HCT116 (cell line): ENCODE data around the gene AEBP1. TPM values are rescaled to one million over a fixed set of nuclear protein-coding genes. Genes with fewer than 3 reads are reported as not detected.

ENCODE experiments used
- ATAC-seq: fragments of 200-7000 bp; cut with Tn5 transposase; 2 replicates; pipeline ENCODE4 v1.9.1; 2020; ENCODE audit warnings: mild to moderate bottlenecking, moderate library complexity
- BruUV-seq: library from RNA; stranded (reverse); fragments of 400-500 nt; replicated peaks from 2 replicates; lab custom pipeline; 2021; lab: Mats Ljungman, UMichigan
- CTCF ChIA-PET: fragments of 300-600 bp; sonication (Branson Sonifier 250); formaldehyde crosslinking; loops from one replicate; lab custom pipeline; 2021; ENCODE audit warnings: antibody characterized with exemption; lab: Charles Lee
- POLR2A ChIA-PET: fragments of 300-600, 350-600 bp; sonication (Branson Sonifier 250); formaldehyde crosslinking; loops from one replicate; lab custom pipeline; 2021; ENCODE audit warnings: antibody characterized with exemption; lab: Charles Lee
- RAD21 ChIA-PET, 2 experiments: fragments of 300-600 bp; sonication (Branson Sonifier 250); formaldehyde crosslinking; loops; one replicate each; lab custom pipeline; 2023; ENCODE audit warnings: low total read pairs in 2 of 2; ENCODE audit not compliant: uncharacterized antibody in 2 of 2, unreplicated experiment in 2 of 2, low non-redundant PET in 1 of 2; lab: Charles Lee
- DNase-seq: peaks from one replicate; pipeline ENCODE4 v3.0.0-alpha.2; 2010; ENCODE audit warnings: low read depth, low spot score
- H2AFZ ChIP-seq: fragments of 200-600 bp; shearing (Covaris generic), sonication (generic); 2 replicates; pipeline ENCODE4 v1.6.1; 2017; ENCODE audit warnings: low read depth, mixed run types, mixed read lengths, antibody characterized with exemption, low read length; ENCODE audit not compliant: poor library complexity, severe bottlenecking
- H3K27ac ChIP-seq: 2 replicates; pipeline ENCODE4 v1.5.1; 2012; ENCODE audit warnings: low read depth, low read length
- H3K27me3 ChIP-seq: fragments of 200-600 bp; sonication (generic); 2 replicates; pipeline ENCODE4 v1.6.1; 2016; ENCODE audit warnings: mixed run types, low read length, mixed read lengths; ENCODE audit not compliant: insufficient read depth
- H3K36me3 ChIP-seq, 2 experiments: fragments of 200-500 bp in 1 of 2; fragments of 200-600 bp in 1 of 2; sonication (Bioruptor generic) in 1 of 2; sonication (generic) in 1 of 2; 2 replicates each; pipeline versions ENCODE4 v1.5.1 to v1.6.1; 2014 to 2016; ENCODE audit warnings: low read length in 2 of 2, inconsistent platforms in 1 of 2, mixed read lengths in 1 of 2, mixed run types in 1 of 2; ENCODE audit not compliant: insufficient read depth in 2 of 2, control insufficient read depth in 1 of 2
- H3K4me1 ChIP-seq, 2 experiments: fragments of 200-600 bp in 1 of 2; sonication (generic) in 1 of 2; 2 replicates each; pipeline versions ENCODE4 v1.5.1 to v1.6.1; 2012 to 2017; ENCODE audit warnings: low read length in 2 of 2, inconsistent platforms in 1 of 2, mild to moderate bottlenecking in 1 of 2, mixed read lengths in 1 of 2, mixed run types in 1 of 2, moderate library complexity in 1 of 2; ENCODE audit not compliant: insufficient read depth in 2 of 2, control insufficient read depth in 1 of 2
- H3K4me2 ChIP-seq: fragments of 200-600 bp; sonication (generic); 2 replicates; pipeline ENCODE4 v1.6.1; 2017; ENCODE audit warnings: mixed run types, low read length, mixed read lengths
- H3K4me3 ChIP-seq, 2 experiments: fragments of 200-600 bp in 1 of 2; sonication (generic) in 1 of 2; replicated peaks in 1 of 2; 2 replicates each; pipeline ENCODE4 v1.5.1; 2011 to 2016; ENCODE audit warnings: low read length in 2 of 2, control low read depth in 1 of 2, low read depth in 1 of 2, mild to moderate bottlenecking in 1 of 2, mixed read lengths in 1 of 2, mixed run types in 1 of 2
- H3K79me2 ChIP-seq: fragments of 200-600 bp; sonication (generic); 2 replicates; pipeline ENCODE4 v1.6.1; 2017; ENCODE audit warnings: mild to moderate bottlenecking, mixed run types, low read length, moderate library complexity, mixed read lengths; ENCODE audit not compliant: insufficient read depth
- H3K9ac ChIP-seq: fragments of 200-600 bp; sonication (generic); 2 replicates; pipeline ENCODE4 v1.6.1; 2016; ENCODE audit warnings: low read length, mixed read lengths
- H3K9me2 ChIP-seq: fragments of 200-600 bp; sonication (generic), shearing (Covaris generic); 2 replicates; pipeline ENCODE4 v1.6.1; 2017; ENCODE audit warnings: mixed run types, mild to moderate bottlenecking, moderate library complexity; ENCODE audit not compliant: insufficient read depth
- H3K9me3 ChIP-seq, 2 experiments: fragments of 200-500 bp in 1 of 2; fragments of 200-600 bp in 1 of 2; sonication (Bioruptor generic) in 1 of 2; sonication (generic) in 1 of 2; 2 replicates each; pipeline ENCODE4 v1.6.1; 2014 to 2017; ENCODE audit warnings: low read length in 2 of 2, mixed read lengths in 2 of 2, inconsistent platforms in 1 of 2, low read depth in 1 of 2, mild to moderate bottlenecking in 1 of 2, mixed run types in 1 of 2, moderate library complexity in 1 of 2; ENCODE audit not compliant: control insufficient read depth in 1 of 2, insufficient read depth in 1 of 2
- H4K20me1 ChIP-seq: fragments of 200-600 bp; sonication (generic), shearing (Covaris generic); 2 replicates; pipeline ENCODE4 v1.6.1; 2017; ENCODE audit warnings: mixed run types, mild to moderate bottlenecking, moderate library complexity; ENCODE audit not compliant: insufficient read depth
- CEBPB ChIP-seq: IDR thresholded peaks from 2 replicates; pipeline ENCODE4 v1.6.1; 2012; ENCODE audit warnings: low read depth
- ELF1 ChIP-seq: IDR thresholded peaks from 2 replicates; pipeline ENCODE4 v1.6.1; 2012; ENCODE audit warnings: low read depth, borderline replicate concordance
- EZH2phosphoT487 ChIP-seq: fragments of 200-600 bp; IDR thresholded peaks from 2 replicates; pipeline ENCODE4 v1.6.1; 2018; ENCODE audit warnings: antibody characterized with exemption, borderline replicate concordance
- POLR2A ChIP-seq: IDR thresholded peaks from 2 replicates; pipeline ENCODE4 v1.7.0; 2011; ENCODE audit warnings: borderline replicate concordance; ENCODE audit not compliant: insufficient read depth, insufficient read length; ENCODE audit errors: extremely low read depth
- POLR2AphosphoS5 ChIP-seq: IDR thresholded peaks from 2 replicates; pipeline ENCODE4 v1.6.1; 2011; ENCODE audit warnings: mild to moderate bottlenecking, low read depth, low read length, moderate library complexity
- RAD21 ChIP-seq: IDR thresholded peaks from 2 replicates; pipeline ENCODE4 v1.6.1; 2012; ENCODE audit warnings: low read depth, mild to moderate bottlenecking
- YY1 ChIP-seq: IDR thresholded peaks from 2 replicates; pipeline ENCODE4 v1.6.1; 2011; ENCODE audit warnings: low read length, low read depth, moderate library complexity, mild to moderate bottlenecking; ENCODE audit not compliant: insufficient replicate concordance; ENCODE audit errors: extremely low read depth
- intact Hi-C: fragments of 100-400 bp; cut with micrococcal nuclease; formaldehyde crosslinking; loops from 2 replicates; pipeline ENCODE4 v1.10.0; 2022
- total RNA-seq: library from RNA; stranded (reverse); gene quantifications from one replicate; pipeline ENCODE4 v1.2.1, GENCODE V29; 2021; ENCODE audit not compliant: unreplicated experiment
- TF ChIP-seq, protein P1 (sequence below), 3 experiments: fragments of 200-600 bp in 1 of 3; sonication (generic) in 1 of 3; IDR thresholded peaks in 2 of 3; conservative IDR thresholded peaks in 1 of 3; 2 replicates each; pipeline ENCODE4 v1.5.1; 2012 to 2017; ENCODE audit warnings: low read depth in 2 of 3, low read length in 2 of 3, antibody characterized with exemption in 1 of 3, borderline replicate concordance in 1 of 3, control low read depth in 1 of 3, mild to moderate bottlenecking in 1 of 3, mixed read lengths in 1 of 3, mixed run types in 1 of 3, moderate library complexity in 1 of 3; ENCODE audit not compliant: insufficient read depth in 1 of 3

Gene AEBP1
- total RNA-seq, 1 experiment from 2014 or later: 0.49 TPM

DNA sequence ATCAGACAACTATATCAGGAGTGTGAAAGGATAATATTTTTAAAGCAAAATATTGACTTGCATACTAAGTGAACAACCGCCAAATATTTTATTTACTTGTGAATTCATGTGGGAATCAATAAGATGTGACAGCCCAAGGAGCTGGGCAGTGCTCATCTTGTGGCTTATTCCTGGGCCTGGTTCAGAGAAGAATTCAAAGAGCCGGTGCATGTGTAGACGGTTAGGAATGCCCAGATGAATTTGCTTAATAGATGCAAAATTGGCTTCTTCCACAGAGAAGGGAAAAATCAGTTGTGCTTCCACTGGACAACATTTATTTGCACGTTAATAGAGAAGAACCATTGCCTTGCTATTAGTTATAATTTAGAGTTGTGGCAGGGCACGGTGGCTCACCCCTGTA is 32.6 kb downstream of the AEBP1 start:
- H3K4me2 ChIP-seq: no peak overlapping the region
- H3K9me2 ChIP-seq: no peaks in the 10 kb centered on the region
- no peaks in the 10 kb centered on the region for H3K36me3 ChIP-seq
- ChIA-PET POLR2A (no interaction called here), CTCF (no interaction called here), RAD21 (no interaction called here)
- TF ChIP-seq POLR2AphosphoS5: no peak
- TF ChIP-seq, protein P1, sequence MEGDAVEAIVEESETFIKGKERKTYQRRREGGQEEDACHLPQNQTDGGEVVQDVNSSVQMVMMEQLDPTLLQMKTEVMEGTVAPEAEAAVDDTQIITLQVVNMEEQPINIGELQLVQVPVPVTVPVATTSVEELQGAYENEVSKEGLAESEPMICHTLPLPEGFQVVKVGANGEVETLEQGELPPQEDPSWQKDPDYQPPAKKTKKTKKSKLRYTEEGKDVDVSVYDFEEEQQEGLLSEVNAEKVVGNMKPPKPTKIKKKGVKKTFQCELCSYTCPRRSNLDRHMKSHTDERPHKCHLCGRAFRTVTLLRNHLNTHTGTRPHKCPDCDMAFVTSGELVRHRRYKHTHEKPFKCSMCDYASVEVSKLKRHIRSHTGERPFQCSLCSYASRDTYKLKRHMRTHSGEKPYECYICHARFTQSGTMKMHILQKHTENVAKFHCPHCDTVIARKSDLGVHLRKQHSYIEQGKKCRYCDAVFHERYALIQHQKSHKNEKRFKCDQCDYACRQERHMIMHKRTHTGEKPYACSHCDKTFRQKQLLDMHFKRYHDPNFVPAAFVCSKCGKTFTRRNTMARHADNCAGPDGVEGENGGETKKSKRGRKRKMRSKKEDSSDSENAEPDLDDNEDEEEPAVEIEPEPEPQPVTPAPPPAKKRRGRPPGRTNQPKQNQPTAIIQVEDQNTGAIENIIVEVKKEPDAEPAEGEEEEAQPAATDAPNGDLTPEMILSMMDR (IDR thresholded peaks at IDR 0.05 in 2 of 3, conservative IDR thresholded peaks at IDR 0.05 in 1 of 3; ENCODE audit: borderline replicate concordance in 1 of 3, insufficient read depth in 1 of 3, low read depth in 2 of 3, low read length in 2 of 3): no peak
- H3K79me2 ChIP-seq: no peaks in the 10 kb centered on the region
- DNase-seq (no peak), ATAC-seq (no peak)
- no peaks in the 10 kb centered on the region for H3K27me3 ChIP-seq
- no peaks in the 10 kb centered on the region for H3K9me3 ChIP-seq
- no peaks in the 10 kb centered on the region for H4K20me1 ChIP-seq
- H3K27ac ChIP-seq: no peak overlapping the region
- no peak overlapping the region for H3K4me3 ChIP-seq
- no TSS peak for BruUV-seq
- H2AFZ ChIP-seq: no peak overlapping the region
- no peak overlapping the region for H3K9ac ChIP-seq
- no peaks in the 10 kb centered on the region; a peak in 1 of 4 replicates for H3K4me1 ChIP-seq
- intact Hi-C loops: no loop called here

DNA sequence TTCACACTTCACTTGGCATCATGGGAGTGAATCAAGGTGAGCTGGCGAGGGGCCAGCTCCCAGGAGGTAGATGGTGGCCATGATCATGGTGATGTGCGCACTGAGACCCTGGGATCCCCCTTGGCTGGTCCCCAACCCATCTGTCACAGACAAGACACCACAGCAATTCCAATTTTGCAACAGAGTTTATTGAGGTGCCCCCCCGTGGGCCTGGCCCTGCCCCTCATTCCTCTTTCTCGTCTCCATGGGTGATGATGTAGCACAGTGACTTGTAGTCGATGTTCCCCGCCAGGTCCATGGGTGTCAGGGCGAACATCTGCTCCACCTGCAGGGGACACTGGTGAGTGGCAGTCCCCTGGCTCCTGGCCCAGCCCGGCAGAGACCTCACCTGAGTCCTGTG is 34.6 kb downstream of the AEBP1 start:
- Histone ChIP-seq H3K4me3 (no peak overlapping the region), H3K9ac (no peak overlapping the region), H4K20me1 (no peaks in the 10 kb centered on the region), H3K4me1 (no peaks in the 10 kb centered on the region), H3K79me2 (no peaks in the 10 kb centered on the region), H3K9me2 (no peaks in the 10 kb centered on the region), H3K27ac (no peak overlapping the region), H3K9me3 (no peaks in the 10 kb centered on the region), H2AFZ (no peak overlapping the region), H3K27me3 (no peaks in the 10 kb centered on the region), H3K4me2 (no peak overlapping the region), H3K36me3 (no peaks in the 10 kb centered on the region)
- BruUV-seq: no TSS peak
- DNase-seq (no peak), ATAC-seq (no peak)
- ChIA-PET CTCF (no interaction called here), RAD21 (no interaction called here), POLR2A (no interaction called here)
- intact Hi-C loops: no loop called here
- no peak for TF ChIP-seq POLR2AphosphoS5
- TF ChIP-seq RAD21: no peak
- TF ChIP-seq CEBPB: no peak
- TF ChIP-seq EZH2phosphoT487: no peak
- no peak for TF ChIP-seq YY1
- TF ChIP-seq, protein P1 (IDR thresholded peaks at IDR 0.05 in 2 of 3, conservative IDR thresholded peaks at IDR 0.05 in 1 of 3; ENCODE audit: borderline replicate concordance in 1 of 3, insufficient read depth in 1 of 3, low read depth in 2 of 3, low read length in 2 of 3): no peak
- TF ChIP-seq ELF1: no peak
- no peak for TF ChIP-seq POLR2A
